ENCODE measurements around the gene PHRF1.

Gene PHRF1

DNA sequence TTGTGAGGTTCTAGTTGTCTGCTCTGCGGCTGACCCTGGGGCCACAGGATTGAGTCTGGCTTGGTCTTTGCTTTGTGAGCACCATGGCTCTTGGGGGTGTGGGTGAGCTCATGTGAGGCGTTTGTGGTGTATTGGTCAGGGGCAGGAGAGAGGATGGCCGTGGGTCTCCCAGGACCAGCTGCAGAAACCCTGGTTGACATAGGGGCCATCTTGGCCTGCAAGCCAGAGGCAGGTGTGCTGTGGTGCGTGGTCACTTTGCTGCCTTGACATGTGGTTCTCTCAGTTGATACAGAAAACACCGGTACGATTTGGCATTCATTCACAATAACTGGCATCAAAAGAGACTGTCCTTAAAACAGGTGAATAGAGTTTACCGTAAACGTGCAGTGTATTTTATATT lies 11.3 kb downstream of the PHRF1 start:
- TF ChIP-seq, protein P1, sequence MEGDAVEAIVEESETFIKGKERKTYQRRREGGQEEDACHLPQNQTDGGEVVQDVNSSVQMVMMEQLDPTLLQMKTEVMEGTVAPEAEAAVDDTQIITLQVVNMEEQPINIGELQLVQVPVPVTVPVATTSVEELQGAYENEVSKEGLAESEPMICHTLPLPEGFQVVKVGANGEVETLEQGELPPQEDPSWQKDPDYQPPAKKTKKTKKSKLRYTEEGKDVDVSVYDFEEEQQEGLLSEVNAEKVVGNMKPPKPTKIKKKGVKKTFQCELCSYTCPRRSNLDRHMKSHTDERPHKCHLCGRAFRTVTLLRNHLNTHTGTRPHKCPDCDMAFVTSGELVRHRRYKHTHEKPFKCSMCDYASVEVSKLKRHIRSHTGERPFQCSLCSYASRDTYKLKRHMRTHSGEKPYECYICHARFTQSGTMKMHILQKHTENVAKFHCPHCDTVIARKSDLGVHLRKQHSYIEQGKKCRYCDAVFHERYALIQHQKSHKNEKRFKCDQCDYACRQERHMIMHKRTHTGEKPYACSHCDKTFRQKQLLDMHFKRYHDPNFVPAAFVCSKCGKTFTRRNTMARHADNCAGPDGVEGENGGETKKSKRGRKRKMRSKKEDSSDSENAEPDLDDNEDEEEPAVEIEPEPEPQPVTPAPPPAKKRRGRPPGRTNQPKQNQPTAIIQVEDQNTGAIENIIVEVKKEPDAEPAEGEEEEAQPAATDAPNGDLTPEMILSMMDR (IDR thresholded peaks at IDR 0.05; ENCODE audit: insufficient read depth, low read depth, low read length, missing control alignments), result no peak
- no peak overlapping the region for H3K4me3 ChIP-seq (ENCODE audit: low read length)
- DNase-seq (ENCODE audit: low read depth), result no peak

DNA sequence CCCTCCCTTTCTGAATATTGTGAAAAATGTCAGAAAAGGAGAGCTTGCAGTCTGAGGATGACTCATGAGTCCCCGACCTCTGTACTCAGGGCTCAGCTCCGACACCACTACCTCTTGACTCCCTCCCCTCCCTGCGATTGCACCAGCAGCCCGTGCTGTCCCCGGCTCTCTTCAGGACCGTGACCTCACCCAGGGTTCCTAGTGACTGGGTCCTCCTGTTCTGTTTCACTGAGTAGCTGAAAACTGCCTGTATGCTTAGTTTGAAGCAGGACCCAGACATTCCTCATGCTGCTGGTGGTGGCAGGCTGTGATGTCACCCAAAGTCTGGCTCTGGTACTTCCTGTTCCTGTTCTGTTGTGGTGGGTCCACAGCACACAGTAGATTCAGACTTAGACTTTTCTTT lies 11.7 kb downstream of the PHRF1 start:
- H3K4me3 ChIP-seq (ENCODE audit: low read length), result no peak overlapping the region
- no peak for DNase-seq (ENCODE audit: low read depth)
- TF ChIP-seq, protein P1 (IDR thresholded peaks at IDR 0.05; ENCODE audit: insufficient read depth, low read depth, low read length, missing control alignments), result no peak

DNA sequence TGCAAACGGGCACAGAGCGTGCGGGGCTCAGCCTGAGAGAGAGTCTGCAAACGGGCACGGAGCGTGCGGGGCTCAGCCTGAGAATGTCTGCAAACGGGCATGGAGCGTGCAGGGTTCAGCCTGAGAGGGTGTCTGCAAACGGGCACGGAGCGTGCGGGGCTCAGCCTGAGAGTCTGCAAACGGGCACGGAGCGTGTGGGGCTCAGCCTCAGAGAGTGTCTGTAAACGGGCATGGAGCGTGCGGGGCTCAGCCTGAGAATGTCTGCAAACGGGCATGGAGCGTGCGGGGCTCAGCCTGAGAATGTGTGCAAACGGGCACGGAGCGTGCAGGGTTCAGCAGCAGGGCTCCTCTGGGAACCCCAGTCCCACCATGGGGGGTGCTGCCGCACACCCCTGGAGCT lies 13.5 kb downstream of the PHRF1 start:
- no peak for DNase-seq (ENCODE audit: low read depth)
- TF ChIP-seq, protein P1 (IDR thresholded peaks at IDR 0.05; ENCODE audit: insufficient read depth, low read depth, low read length, missing control alignments), result no peak

DNA sequence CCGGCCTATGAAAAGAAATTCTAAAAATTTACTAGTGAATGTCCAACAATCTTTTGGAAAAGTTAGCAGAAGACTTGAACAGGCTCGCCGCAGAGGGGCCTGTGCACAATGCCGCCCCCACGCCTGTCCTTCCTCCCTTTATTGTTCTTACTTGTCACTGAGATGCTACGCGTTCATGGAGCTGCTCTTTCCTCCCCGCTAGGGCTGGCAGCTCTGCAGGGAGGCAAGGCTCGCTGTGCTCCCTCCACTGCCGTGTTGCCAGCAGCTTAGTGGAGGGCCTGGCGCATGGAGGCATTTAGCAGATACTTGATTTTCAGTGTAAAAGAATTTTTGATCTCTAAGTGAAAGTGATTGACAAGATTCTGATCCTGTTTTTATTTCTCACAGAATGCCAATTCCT lies 14.7 kb downstream of the PHRF1 start:
- no peak overlapping the region for H3K4me3 ChIP-seq (ENCODE audit: low read length)
- TF ChIP-seq, protein P1 (IDR thresholded peaks at IDR 0.05; ENCODE audit: insufficient read depth, low read depth, low read length, missing control alignments), result no peak
- DNase-seq (ENCODE audit: low read depth), result no peak

More for the DNA sequence above, 13.5 kb downstream of the PHRF1 start:
- no peak overlapping the region for H3K4me3 ChIP-seq (ENCODE audit: low read length)

DNA sequence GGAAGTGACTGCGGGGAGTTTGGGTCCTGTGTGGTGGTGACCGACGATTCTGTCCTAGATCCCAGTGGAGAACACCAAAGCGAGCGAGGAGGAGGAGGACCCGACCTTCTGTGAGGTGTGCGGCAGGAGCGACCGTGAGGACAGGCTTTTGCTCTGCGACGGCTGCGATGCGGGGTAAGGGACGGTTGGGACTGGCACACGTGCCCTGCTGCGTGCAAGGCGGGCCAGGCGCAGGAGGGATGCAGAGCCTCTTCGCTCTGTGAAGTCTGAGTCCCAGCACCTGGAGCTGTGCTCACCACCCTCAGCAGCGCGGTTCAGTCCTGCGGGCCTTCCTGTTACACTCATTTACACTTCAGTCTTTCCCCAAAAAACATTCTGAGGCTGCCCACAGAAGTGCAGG lies 16.2 kb downstream of the PHRF1 start:
- TF ChIP-seq, protein P1 (IDR thresholded peaks at IDR 0.05; ENCODE audit: insufficient read depth, low read depth, low read length, missing control alignments), result no peak
- no peak overlapping the region for H3K4me3 ChIP-seq (ENCODE audit: low read length)
- no peak for DNase-seq (ENCODE audit: low read depth)

DNA sequence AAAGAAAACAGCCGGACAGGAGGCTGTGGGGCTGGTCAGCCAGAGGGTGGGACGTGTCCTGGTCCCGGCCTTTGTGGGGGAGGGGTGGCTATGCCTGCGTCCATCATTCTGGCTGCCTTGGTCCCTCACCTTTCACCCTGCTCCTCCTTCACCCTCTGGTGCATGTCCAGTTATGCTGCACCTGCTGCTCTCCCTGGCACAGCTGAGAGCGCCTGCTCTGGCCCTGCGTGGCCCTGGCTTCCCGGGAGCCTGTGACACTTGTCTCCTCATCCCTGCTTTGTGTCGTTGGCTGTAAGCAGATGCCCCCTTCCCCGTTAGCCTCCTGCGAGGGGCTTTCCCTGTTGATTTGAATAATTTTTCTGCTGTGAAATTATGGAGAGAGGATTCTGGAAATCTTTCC lies 16.6 kb downstream of the PHRF1 start:
- H3K4me3 ChIP-seq (ENCODE audit: low read length), result no peak overlapping the region
- TF ChIP-seq, protein P1 (IDR thresholded peaks at IDR 0.05; ENCODE audit: insufficient read depth, low read depth, low read length, missing control alignments), result no peak
- no peak for DNase-seq (ENCODE audit: low read depth)

DNA sequence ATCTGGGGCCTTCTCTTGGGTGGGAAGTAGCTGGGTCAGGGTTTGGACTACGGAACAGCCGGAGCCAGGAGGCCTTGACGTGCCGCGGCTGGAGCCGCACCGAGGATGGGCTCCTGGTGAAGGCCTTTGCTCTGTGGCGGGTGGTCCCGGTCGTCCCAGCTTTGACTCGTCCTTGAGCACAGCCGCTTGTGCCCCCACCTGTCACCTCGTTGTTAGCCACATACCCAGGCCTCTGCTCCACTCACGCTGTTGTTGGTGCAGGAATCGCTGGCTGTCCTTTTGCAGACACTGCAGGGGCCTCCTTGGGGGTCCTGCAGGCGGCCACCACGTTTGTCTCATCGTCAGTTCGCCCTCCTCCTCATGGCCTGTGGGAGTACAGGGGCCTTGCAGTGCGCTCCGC lies 17.1 kb downstream of the PHRF1 start:
- no peak overlapping the region for H3K4me3 ChIP-seq (ENCODE audit: low read length)
- TF ChIP-seq, protein P1 (IDR thresholded peaks at IDR 0.05; ENCODE audit: insufficient read depth, low read depth, low read length, missing control alignments), result no peak

More for the DNA sequence above, 17.1 kb downstream of the PHRF1 start:
- no peak for DNase-seq (ENCODE audit: low read depth)

Data from epithelial cell of esophagus (primary cell).